Measurements from ENCODE around the gene ERC1. TPM values are rescaled to one million over a fixed set of nuclear protein-coding genes. Genes with fewer than 3 reads are reported as not detected.

ERC1 gene
- total RNA-seq, 4 donors from 2014 or later, result 23.5 to 74.8 (median 57.0) TPM

DNA sequence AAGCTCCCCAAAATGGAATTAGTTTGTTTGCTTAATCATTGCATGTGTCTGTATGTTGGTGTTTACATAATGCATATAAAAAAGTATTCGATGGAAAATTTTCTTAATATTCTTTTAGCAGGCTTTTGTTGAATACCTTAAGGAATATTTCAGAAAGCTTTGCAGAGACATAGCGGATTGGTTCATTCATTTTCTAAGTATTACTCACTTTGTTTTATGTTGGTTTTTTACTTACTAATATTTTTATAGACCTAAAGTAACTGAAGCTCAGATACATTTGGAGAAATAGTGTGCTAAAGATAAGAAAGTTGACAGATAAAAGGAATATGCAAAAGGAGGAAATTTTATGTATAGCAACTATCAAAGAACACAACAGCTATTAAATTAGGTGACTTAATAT, 191.0 kb downstream of the ERC1 start:
- Histone ChIP-seq H3K4me1 (no peaks in the 10 kb centered on the region), H3K9me3 (no peaks in the 10 kb centered on the region), H3K36me3 (peaks cover 0 to 16% (median 4%) of the 10 kb centered on the region in 4 donors), H3K27ac (no peak overlapping the region), H3K27me3 (no peaks in the 10 kb centered on the region), H3K4me3 (no peak overlapping the region)
- WGBS, 2 donors (ENCODE audit: low coverage in 1 of 2), result 88 to 93% methylated on average over 2 of the region's 2 CpGs
- TF ChIP-seq POLR2AphosphoS5 (IDR thresholded peaks at IDR 0.05) (no peak), POLR2A (IDR thresholded peaks at IDR 0.05) (no peak), EP300 (IDR thresholded peaks at IDR 0.05; ENCODE audit: low read depth) (no peak)
- TF ChIP-seq, protein P1, sequence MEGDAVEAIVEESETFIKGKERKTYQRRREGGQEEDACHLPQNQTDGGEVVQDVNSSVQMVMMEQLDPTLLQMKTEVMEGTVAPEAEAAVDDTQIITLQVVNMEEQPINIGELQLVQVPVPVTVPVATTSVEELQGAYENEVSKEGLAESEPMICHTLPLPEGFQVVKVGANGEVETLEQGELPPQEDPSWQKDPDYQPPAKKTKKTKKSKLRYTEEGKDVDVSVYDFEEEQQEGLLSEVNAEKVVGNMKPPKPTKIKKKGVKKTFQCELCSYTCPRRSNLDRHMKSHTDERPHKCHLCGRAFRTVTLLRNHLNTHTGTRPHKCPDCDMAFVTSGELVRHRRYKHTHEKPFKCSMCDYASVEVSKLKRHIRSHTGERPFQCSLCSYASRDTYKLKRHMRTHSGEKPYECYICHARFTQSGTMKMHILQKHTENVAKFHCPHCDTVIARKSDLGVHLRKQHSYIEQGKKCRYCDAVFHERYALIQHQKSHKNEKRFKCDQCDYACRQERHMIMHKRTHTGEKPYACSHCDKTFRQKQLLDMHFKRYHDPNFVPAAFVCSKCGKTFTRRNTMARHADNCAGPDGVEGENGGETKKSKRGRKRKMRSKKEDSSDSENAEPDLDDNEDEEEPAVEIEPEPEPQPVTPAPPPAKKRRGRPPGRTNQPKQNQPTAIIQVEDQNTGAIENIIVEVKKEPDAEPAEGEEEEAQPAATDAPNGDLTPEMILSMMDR (IDR thresholded peaks at IDR 0.05), result no peak
- intact Hi-C loops (cut with DNase I; ENCODE audit: low total_unique reads), result no loop called here
- in situ Hi-C loops (cut with MboI; ENCODE audit: low pct_ligation_motif_present in 1 of 4, low pct_unique_long_range_greater_than_20kb in 1 of 4, low sequenced_read_pairs in 3 of 4), result no loop called here
- no peak for DNase-seq

DNA sequence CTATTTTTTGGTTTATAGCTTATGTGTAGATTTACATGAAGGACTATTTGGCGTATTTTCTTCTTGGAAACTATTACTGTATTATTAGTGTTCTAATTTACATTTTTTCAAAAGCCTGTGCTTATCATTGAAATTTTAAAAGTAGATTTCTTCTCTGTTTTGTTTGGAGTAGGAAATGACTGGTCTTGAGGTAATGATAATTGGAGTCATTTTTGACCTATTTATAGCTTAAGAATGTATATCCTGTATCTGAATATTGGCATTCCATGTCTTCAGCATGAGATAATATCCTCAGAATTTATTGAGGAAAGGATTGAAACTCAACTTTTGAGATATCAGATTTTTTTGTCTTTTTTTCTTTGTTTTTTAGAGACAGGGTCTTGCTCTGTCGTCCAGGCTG, 193.4 kb downstream of the ERC1 start:
- Histone ChIP-seq H3K27me3 (no peaks in the 10 kb centered on the region), H3K4me1 (no peaks in the 10 kb centered on the region), H3K9me3 (no peaks in the 10 kb centered on the region), H3K27ac (no peak overlapping the region), H3K4me3 (no peak overlapping the region), H3K36me3 (peaks cover 0 to 16% (median 8%) of the 10 kb centered on the region in 4 donors)
- intact Hi-C loops (cut with DNase I; ENCODE audit: low total_unique reads), result no loop called here
- in situ Hi-C loops (cut with MboI; ENCODE audit: low pct_ligation_motif_present in 1 of 4, low pct_unique_long_range_greater_than_20kb in 1 of 4, low sequenced_read_pairs in 3 of 4), result no loop called here
- DNase-seq, result no peak
- TF ChIP-seq POLR2A (IDR thresholded peaks at IDR 0.05) (no peak), EP300 (IDR thresholded peaks at IDR 0.05; ENCODE audit: low read depth) (no peak), POLR2AphosphoS5 (IDR thresholded peaks at IDR 0.05) (no peak)
- TF ChIP-seq, protein P1 (IDR thresholded peaks at IDR 0.05), result no peak
- WGBS, 2 donors (ENCODE audit: low coverage in 1 of 2), result 92 to 96% methylated on average over 1 to 2 of the region's 2 CpGs

DNA sequence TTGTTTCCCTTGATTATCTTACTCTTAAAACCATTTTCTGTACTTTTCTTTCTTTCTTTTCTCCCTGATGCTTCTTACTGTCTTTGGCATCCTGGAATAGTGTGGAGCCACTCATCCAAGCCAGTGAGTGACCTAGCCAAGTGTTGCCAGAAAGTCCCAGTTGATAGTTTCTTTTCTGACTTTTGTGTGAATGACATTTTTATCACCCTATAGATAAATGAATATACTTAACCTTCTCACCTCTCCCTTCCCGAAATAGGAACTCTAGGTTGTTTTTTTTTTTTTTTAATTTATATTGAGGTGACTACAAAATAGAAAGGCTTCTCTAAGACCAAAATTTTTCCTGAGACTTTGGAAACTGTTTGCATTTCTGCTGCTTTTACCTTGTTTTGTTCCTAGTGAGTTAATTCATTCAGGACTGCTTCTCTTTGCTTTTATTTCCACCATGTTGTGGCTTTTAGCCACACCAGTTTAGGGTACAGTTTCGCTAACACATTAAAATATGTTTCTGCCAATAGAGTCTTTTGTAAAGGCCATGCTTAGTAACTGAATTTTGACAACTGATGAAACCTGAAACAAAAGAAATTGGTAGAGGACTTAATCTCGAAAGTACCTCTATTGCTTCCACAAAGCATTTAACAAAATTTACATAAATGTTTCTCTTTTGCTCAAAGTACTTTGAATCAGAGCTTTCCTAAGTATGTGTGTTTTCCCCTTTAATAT, 194.6 kb downstream of the ERC1 start:
- TF ChIP-seq, protein P1 (IDR thresholded peaks at IDR 0.05), result no peak
- TF ChIP-seq EP300 (IDR thresholded peaks at IDR 0.05; ENCODE audit: low read depth), result no peak
- no peak for TF ChIP-seq POLR2A (IDR thresholded peaks at IDR 0.05)
- no peak for TF ChIP-seq POLR2AphosphoS5 (IDR thresholded peaks at IDR 0.05)
- intact Hi-C loops (cut with DNase I; ENCODE audit: low total_unique reads), result no loop called here
- Histone ChIP-seq H3K36me3 (peaks cover 0 to 21% (median 10%) of the 10 kb centered on the region in 4 donors), H3K27ac (no peak overlapping the region), H3K9me3 (no peaks in the 10 kb centered on the region), H3K27me3 (no peaks in the 10 kb centered on the region), H3K4me3 (no peak overlapping the region), H3K4me1 (no peaks in the 10 kb centered on the region)
- DNase-seq, result no peak
- in situ Hi-C loops (cut with MboI; ENCODE audit: low pct_ligation_motif_present in 1 of 4, low pct_unique_long_range_greater_than_20kb in 1 of 4, low sequenced_read_pairs in 3 of 4), result no loop called here
- WGBS, 2 donors (ENCODE audit: low coverage in 1 of 2), result 72 to 74% methylated on average over 3 of the region's 3 CpGs

DNA sequence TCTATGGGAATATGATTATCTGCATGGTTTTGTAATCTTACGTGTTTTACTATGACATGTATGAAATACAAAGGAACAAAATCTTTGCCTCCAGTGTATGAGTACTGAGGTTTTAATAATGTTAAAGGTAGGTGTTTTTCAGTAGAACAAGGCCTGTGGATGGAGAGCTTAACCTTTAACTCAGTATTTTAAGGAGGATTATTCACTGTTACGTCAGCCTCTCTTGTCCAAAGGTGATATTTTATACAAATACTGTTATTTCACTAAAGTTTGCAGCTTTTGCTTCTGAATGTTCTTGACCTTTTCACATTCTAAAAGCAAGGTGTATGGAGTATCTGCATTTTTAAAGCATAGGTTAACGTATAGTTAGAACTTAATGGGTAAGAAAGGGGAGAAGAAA, 195.3 kb downstream of the ERC1 start:
- DNase-seq, result no peak
- intact Hi-C loops (cut with DNase I; ENCODE audit: low total_unique reads) (no loop called here), in situ Hi-C loops (cut with MboI; ENCODE audit: low pct_ligation_motif_present in 1 of 4, low pct_unique_long_range_greater_than_20kb in 1 of 4, low sequenced_read_pairs in 3 of 4) (no loop called here)
- Histone ChIP-seq H3K4me3 (no peak overlapping the region), H3K9me3 (no peaks in the 10 kb centered on the region), H3K36me3 (peaks cover 0 to 21% (median 9%) of the 10 kb centered on the region in 4 donors), H3K27me3 (no peaks in the 10 kb centered on the region), H3K27ac (no peak overlapping the region), H3K4me1 (no peaks in the 10 kb centered on the region)
- no peak for TF ChIP-seq POLR2A (IDR thresholded peaks at IDR 0.05)
- TF ChIP-seq, protein P1 (IDR thresholded peaks at IDR 0.05), result no peak
- no peak for TF ChIP-seq POLR2AphosphoS5 (IDR thresholded peaks at IDR 0.05)
- TF ChIP-seq EP300 (IDR thresholded peaks at IDR 0.05; ENCODE audit: low read depth), result no peak
- 94 to 96% methylated on average over 3 of the region's 3 CpGs for WGBS, 2 donors (ENCODE audit: low coverage in 1 of 2)
